ENCODE data around the gene OR2A5. TPM values are rescaled to one million over a fixed set of nuclear protein-coding genes. Genes with fewer than 3 reads are reported as not detected.

Gene OR2A5
- total RNA-seq, 4 donors from 2014 or later: not detected

- 84 to 85% methylated on average over 3 of the region's 3 CpGs for WGBS, 2 donors
- intact Hi-C loops (cut with DNase I): no loop called here
Observed at GRCh38 chr7:144090667-144091066, 41.9 kb downstream of the OR2A5 start.

GRCh38 chr7:144098776-144099175, 50.0 kb downstream of the OR2A5 start:
- H3K36me3 ChIP-seq: no peaks in the 10 kb centered on the region
- DNase-seq: no peak
- no peaks in the 10 kb centered on the region for H3K4me1 ChIP-seq
- H3K27me3 ChIP-seq: no peaks in the 10 kb centered on the region
- intact Hi-C loops (cut with DNase I): no loop called here
- no peaks in the 10 kb centered on the region for H3K9me3 ChIP-seq
- H3K4me3 ChIP-seq: no peak overlapping the region
- no peak overlapping the region for H3K27ac ChIP-seq
- TF ChIP-seq CTCF (IDR thresholded peaks at IDR 0.05) (no peak), POLR2A (IDR thresholded peaks at IDR 0.05) (no peak)

More at GRCh38 chr7:144090667-144091066, 41.9 kb downstream of the OR2A5 start:
- H3K27me3 ChIP-seq: no peaks in the 10 kb centered on the region
- no peak for DNase-seq
- H3K4me3 ChIP-seq: no peak overlapping the region
- no peak overlapping the region for H3K27ac ChIP-seq
- H3K36me3 ChIP-seq: no peaks in the 10 kb centered on the region
- no peak for TF ChIP-seq POLR2A (IDR thresholded peaks at IDR 0.05)
- no peak for TF ChIP-seq CTCF (IDR thresholded peaks at IDR 0.05)
- H3K4me1 ChIP-seq: no peaks in the 10 kb centered on the region
- H3K9me3 ChIP-seq: peaks cover 0 to 4% (median 0%) of the 10 kb centered on the region in 3 donors

- Histone ChIP-seq H3K27ac (no peak overlapping the region), H3K4me1 (no peaks in the 10 kb centered on the region), H3K9me3 (no peaks in the 10 kb centered on the region), H3K27me3 (no peaks in the 10 kb centered on the region), H3K36me3 (no peaks in the 10 kb centered on the region), H3K4me3 (no peak overlapping the region)
- TF ChIP-seq CTCF (IDR thresholded peaks at IDR 0.05) (no peak), POLR2A (IDR thresholded peaks at IDR 0.05) (no peak)
- 44 to 49% methylated on average over 3 of the region's 3 CpGs for WGBS, 2 donors
- intact Hi-C loops (cut with DNase I): no loop called here
- DNase-seq: no peak
Observed at GRCh38 chr7:144100607-144101006, 51.9 kb downstream of the OR2A5 start.

GRCh38 chr7:144102041-144102440, 53.3 kb downstream of the OR2A5 start:
- no peaks in the 10 kb centered on the region for H3K36me3 ChIP-seq
- intact Hi-C loops (cut with DNase I): no loop called here
- no peak overlapping the region for H3K27ac ChIP-seq
- no peaks in the 10 kb centered on the region for H3K4me1 ChIP-seq
- DNase-seq: no peak
- no peak for TF ChIP-seq POLR2A (IDR thresholded peaks at IDR 0.05)
- no peak for TF ChIP-seq CTCF (IDR thresholded peaks at IDR 0.05)
- no peak overlapping the region for H3K4me3 ChIP-seq
- H3K9me3 ChIP-seq: no peaks in the 10 kb centered on the region
- H3K27me3 ChIP-seq: no peaks in the 10 kb centered on the region

GRCh38 chr7:144105211-144105610, 56.5 kb downstream of the OR2A5 start:
- no peak for TF ChIP-seq POLR2A (IDR thresholded peaks at IDR 0.05)
- TF ChIP-seq CTCF (IDR thresholded peaks at IDR 0.05): no peak
- no peaks in the 10 kb centered on the region for H3K27me3 ChIP-seq
- intact Hi-C loops (cut with DNase I): no loop called here

More at GRCh38 chr7:144105211-144105610, 56.5 kb downstream of the OR2A5 start:
- H3K9me3 ChIP-seq: no peaks in the 10 kb centered on the region
- no peak overlapping the region for H3K4me3 ChIP-seq
- H3K4me1 ChIP-seq: no peaks in the 10 kb centered on the region
- H3K36me3 ChIP-seq: no peaks in the 10 kb centered on the region
- no peak for DNase-seq
- H3K27ac ChIP-seq: no peak overlapping the region

Small RNAs within 50 kb of the gene (small RNA-seq; reads per million reads assigned to genes)
- gene OR2A41P: 0 reads per million in 4 donors

Other genes with a start within 250 kb of the OR2A5 start
- 10 to 100 TPM in 2 of 4 donors, 1 to 10 TPM in 2; 8.1 to 25.4 (median 13.2) TPM for gene TCAF1, start 146.8 kb upstream of the OR2A5 start, total RNA-seq
- not detected for gene OR2F2, start 113.7 kb upstream of the OR2A5 start, total RNA-seq
- not detected for gene OR2F1, start 94.1 kb upstream of the OR2A5 start, total RNA-seq
- not detected for gene OR6B1, start 48.6 kb upstream of the OR2A5 start, total RNA-seq
- gene OR2A25, start 20.9 kb downstream of the OR2A5 start, total RNA-seq: not detected
- not detected for gene OR2A12, start 37.3 kb downstream of the OR2A5 start, total RNA-seq
- not detected for gene OR2A2, start 60.6 kb downstream of the OR2A5 start, total RNA-seq
- not detected for gene OR2A14, start 74.2 kb downstream of the OR2A5 start, total RNA-seq
- 1 to 10 TPM; 1.5 to 8.6 (median 3.9) TPM for gene CTAGE4, start 134.5 kb downstream of the OR2A5 start, total RNA-seq
- 10 to 100 TPM; 14.5 to 19.8 (median 15.7) TPM for gene ARHGEF35, start 146.9 kb downstream of the OR2A5 start, total RNA-seq
- under 1 TPM in 1 of 4 donors, not detected in 3; under 0.01 TPM for gene OR2A42, start 190.7 kb downstream of the OR2A5 start, total RNA-seq
- 10 to 100 TPM in 1 of 4 donors, 1 to 10 TPM in 3; 1.9 to 12.6 (median 6.6) TPM for gene OR2A7, start 215.8 kb downstream of the OR2A5 start, total RNA-seq
- 1 to 10 TPM in 3 of 4 donors, under 1 TPM in 1; 0.23 to 4.5 (median 3.4) TPM for gene CTAGE8, start 220.3 kb downstream of the OR2A5 start, total RNA-seq